Breast epithelium (tissue), 4 donors: ENCODE measurements around the gene SERPINA9. TPM values are rescaled to one million over a fixed set of nuclear protein-coding genes. Genes with fewer than 3 reads are reported as not detected.
A peak's percentile ranks its signal among the peaks of the same experiment; 100 is the strongest.

Source experiments
- DNase-seq, 2 donors: peaks; one replicate each; pipeline ENCODE4 v3.0.0-alpha.2; 2019; ENCODE audit warnings: low spot score in 2 of 2
- H3K27ac ChIP-seq, 2 donors: fragments of 200-600 bp; sonication (generic) in 1 of 2; one replicate each; pipeline ENCODE4 v1.5.1; 2016 to 2019; ENCODE audit warnings: mild to moderate bottlenecking in 1 of 2
- H3K27me3 ChIP-seq, 2 donors: fragments of 200-600 bp; sonication (generic) in 1 of 2; one replicate each; pipeline versions ENCODE4 v1.5.1 to v1.6.0; 2017 to 2019; ENCODE audit warnings: control low read depth in 1 of 2, mild to moderate bottlenecking in 1 of 2
- H3K36me3 ChIP-seq: fragments of 200-600 bp; one replicate; pipeline ENCODE4 v1.5.1; 2019
- H3K4me1 ChIP-seq, 2 donors: fragments of 200-600 bp; sonication (generic); one replicate each; pipeline ENCODE4 v1.5.1; 2016 to 2019; ENCODE audit warnings: control low read depth in 1 of 2
- H3K4me3 ChIP-seq, 3 donors: fragments of 200-600 bp; sonication (generic); 1 replicate in 2 of 3; 2 replicates in 1 of 3; pipeline ENCODE4 v1.5.1; 2016 to 2019; ENCODE audit warnings: mild to moderate bottlenecking in 3 of 3, moderate library complexity in 2 of 3
- H3K9me3 ChIP-seq, 2 donors: fragments of 200-600 bp; sonication (generic) in 1 of 2; one replicate each; pipeline ENCODE4 v1.5.1; 2016 to 2019; ENCODE audit warnings: control low read depth in 1 of 2
- POLR2A ChIP-seq: fragments of 450-650 bp; IDR thresholded peaks from one replicate; pipeline ENCODE4 v1.6.1; 2016; ENCODE audit warnings: antibody characterized with exemption, mild to moderate bottlenecking, moderate library complexity
- POLR2AphosphoS5 ChIP-seq, 3 donors: sonication (generic); formaldehyde crosslinking; IDR thresholded peaks; one replicate each; pipeline ENCODE4 v1.6.1; 2017; ENCODE audit warnings: antibody characterized with exemption in 3 of 3
- intact Hi-C: fragments of 100-400 bp; cut with DNase I; formaldehyde crosslinking; loops from one replicate; pipeline ENCODE4 v1.15.1; 2023; ENCODE audit warnings: low total_unique reads
- total RNA-seq, 3 donors: library from RNA; depleted of rRNA; stranded (reverse); fragments of >200 nt; gene quantifications; one replicate each; pipeline ENCODE4 v1.1.0, GENCODE V29; 2016
- TF ChIP-seq, protein P1 (sequence below), 3 donors: fragments of 450-650 bp; IDR thresholded peaks; one replicate each; pipeline ENCODE4 v1.5.1; 2016 to 2017; ENCODE audit warnings: antibody characterized with exemption in 3 of 3, mild to moderate bottlenecking in 3 of 3, moderate library complexity in 3 of 3

Gene SERPINA9
- total RNA-seq, 3 donors from 2014 or later, result not detected

DNA sequence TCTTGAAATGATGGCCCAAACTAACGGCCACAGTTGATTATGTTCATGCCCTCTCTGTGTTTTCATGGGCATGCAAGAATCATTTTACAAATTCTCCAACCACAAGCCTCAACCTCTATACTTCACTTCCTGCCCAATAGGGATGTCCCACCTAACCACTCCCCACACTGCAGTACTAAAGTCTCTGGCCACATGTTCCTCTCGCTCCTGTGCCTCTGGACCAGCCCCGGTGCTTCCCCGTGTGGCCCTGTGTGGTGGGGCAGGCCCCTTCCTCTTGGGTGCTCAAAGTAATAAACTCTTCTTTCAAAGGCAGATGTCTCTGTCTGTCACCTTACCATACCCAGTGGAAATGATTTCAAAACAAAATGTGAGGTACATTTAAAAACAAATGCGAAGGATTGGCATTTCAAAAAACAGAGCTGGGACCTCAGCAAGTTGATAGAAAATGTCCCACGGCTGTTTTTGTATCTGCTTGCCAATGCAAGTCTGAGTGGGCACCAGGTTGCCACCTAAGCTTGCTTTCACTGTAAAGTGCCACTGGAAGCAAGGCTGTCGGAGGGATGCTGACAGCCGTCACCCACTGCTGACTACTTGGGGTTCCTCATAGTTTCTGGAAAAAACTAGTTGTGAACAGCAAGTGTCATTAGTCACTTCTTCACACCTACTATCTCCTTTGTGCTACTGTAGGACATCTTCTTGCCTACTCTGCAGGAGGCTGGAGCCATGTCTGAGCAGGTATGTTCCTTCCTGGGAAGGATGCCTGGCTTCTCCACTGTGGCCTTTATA is 15.2 kb downstream of the SERPINA9 start:
- no peaks in the 10 kb centered on the region for H3K4me1 ChIP-seq
- H3K9me3 ChIP-seq, result peaks cover 23 to 52% of the 10 kb centered on the region in 2 donors
- no peaks in the 10 kb centered on the region for H3K27me3 ChIP-seq
- no peak overlapping the region for H3K27ac ChIP-seq
- intact Hi-C loops, result no loop called here
- TF ChIP-seq POLR2AphosphoS5 (IDR thresholded peaks at IDR 0.05), result no peak
- TF ChIP-seq, protein P1, sequence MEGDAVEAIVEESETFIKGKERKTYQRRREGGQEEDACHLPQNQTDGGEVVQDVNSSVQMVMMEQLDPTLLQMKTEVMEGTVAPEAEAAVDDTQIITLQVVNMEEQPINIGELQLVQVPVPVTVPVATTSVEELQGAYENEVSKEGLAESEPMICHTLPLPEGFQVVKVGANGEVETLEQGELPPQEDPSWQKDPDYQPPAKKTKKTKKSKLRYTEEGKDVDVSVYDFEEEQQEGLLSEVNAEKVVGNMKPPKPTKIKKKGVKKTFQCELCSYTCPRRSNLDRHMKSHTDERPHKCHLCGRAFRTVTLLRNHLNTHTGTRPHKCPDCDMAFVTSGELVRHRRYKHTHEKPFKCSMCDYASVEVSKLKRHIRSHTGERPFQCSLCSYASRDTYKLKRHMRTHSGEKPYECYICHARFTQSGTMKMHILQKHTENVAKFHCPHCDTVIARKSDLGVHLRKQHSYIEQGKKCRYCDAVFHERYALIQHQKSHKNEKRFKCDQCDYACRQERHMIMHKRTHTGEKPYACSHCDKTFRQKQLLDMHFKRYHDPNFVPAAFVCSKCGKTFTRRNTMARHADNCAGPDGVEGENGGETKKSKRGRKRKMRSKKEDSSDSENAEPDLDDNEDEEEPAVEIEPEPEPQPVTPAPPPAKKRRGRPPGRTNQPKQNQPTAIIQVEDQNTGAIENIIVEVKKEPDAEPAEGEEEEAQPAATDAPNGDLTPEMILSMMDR (IDR thresholded peaks at IDR 0.05), result no peak
- TF ChIP-seq POLR2A, result no peak
- peak in 1 of 2 donors; percentile 2 for DNase-seq
- no peak overlapping the region for H3K4me3 ChIP-seq
- H3K36me3 ChIP-seq, result no peaks in the 10 kb centered on the region

- intact Hi-C loops, result no loop called here
- peaks cover 8 to 31% of the 10 kb centered on the region in 2 donors for H3K9me3 ChIP-seq
- TF ChIP-seq, protein P1 (IDR thresholded peaks at IDR 0.05), result no peak
- TF ChIP-seq POLR2A (no peak), POLR2AphosphoS5 (IDR thresholded peaks at IDR 0.05) (no peak)
- no peak overlapping the region for H3K4me3 ChIP-seq
- no peak overlapping the region for H3K27ac ChIP-seq
- H3K4me1 ChIP-seq, result no peaks in the 10 kb centered on the region
- DNase-seq, result peak in 1 of 2 donors; percentile 10
- no peaks in the 10 kb centered on the region for H3K36me3 ChIP-seq
- no peaks in the 10 kb centered on the region for H3K27me3 ChIP-seq
Measured at GRCh38 chr14:94458558-94459205, 17.3 kb downstream of the SERPINA9 start.

- H3K27me3 ChIP-seq, result no peaks in the 10 kb centered on the region
- H3K9me3 ChIP-seq, result peaks cover 8 to 29% of the 10 kb centered on the region in 2 donors
- TF ChIP-seq, protein P1 (IDR thresholded peaks at IDR 0.05), result no peak
- no peak for TF ChIP-seq POLR2AphosphoS5 (IDR thresholded peaks at IDR 0.05)
- no peak for TF ChIP-seq POLR2A
- H3K4me1 ChIP-seq, result no peaks in the 10 kb centered on the region
- no peaks in the 10 kb centered on the region for H3K36me3 ChIP-seq
- H3K27ac ChIP-seq, result no peak overlapping the region
- no peak for DNase-seq
- intact Hi-C loops, result no loop called here
- H3K4me3 ChIP-seq, result no peak overlapping the region
Measured at GRCh38 chr14:94458096-94458495, 17.9 kb downstream of the SERPINA9 start.

DNA sequence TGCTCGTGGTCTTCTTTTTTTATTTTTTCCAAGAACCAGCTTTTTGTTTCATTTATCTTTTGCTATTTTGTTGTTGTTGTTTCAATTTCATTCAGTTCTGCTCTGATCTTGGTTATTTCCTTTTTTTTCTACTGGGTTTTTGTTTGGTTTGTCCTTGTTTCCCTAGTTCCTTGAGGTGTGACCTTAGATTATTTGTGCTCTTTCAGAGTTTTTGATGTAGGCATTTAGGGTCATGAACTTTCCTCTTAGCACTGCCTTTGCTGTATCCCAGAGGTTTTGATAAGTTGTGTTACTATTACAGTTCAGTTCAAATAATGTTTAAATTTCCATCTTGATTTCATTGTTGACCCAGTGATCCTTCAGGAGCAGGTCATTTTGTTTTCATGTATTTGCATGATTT is 20.1 kb downstream of the SERPINA9 start:
- no peaks in the 10 kb centered on the region for H3K4me1 ChIP-seq
- DNase-seq, result no peak
- TF ChIP-seq POLR2AphosphoS5 (IDR thresholded peaks at IDR 0.05) (no peak), POLR2A (no peak)
- TF ChIP-seq, protein P1 (IDR thresholded peaks at IDR 0.05), result no peak
- H3K4me3 ChIP-seq, result no peak overlapping the region
- no peak overlapping the region for H3K27ac ChIP-seq
- intact Hi-C loops, result no loop called here
- H3K36me3 ChIP-seq, result no peaks in the 10 kb centered on the region
- H3K9me3 ChIP-seq, result peaks cover 8 to 29% of the 10 kb centered on the region in 2 donors
- no peaks in the 10 kb centered on the region for H3K27me3 ChIP-seq

- Histone ChIP-seq H3K9me3 (peaks cover 0 to 8% of the 10 kb centered on the region in 2 donors), H3K27me3 (no peaks in the 10 kb centered on the region), H3K4me1 (no peaks in the 10 kb centered on the region), H3K36me3 (no peaks in the 10 kb centered on the region), H3K4me3 (no peak overlapping the region), H3K27ac (no peak overlapping the region)
- intact Hi-C loops, result no loop called here
- TF ChIP-seq, protein P1 (IDR thresholded peaks at IDR 0.05), result no peak
- TF ChIP-seq POLR2AphosphoS5 (IDR thresholded peaks at IDR 0.05), result no peak
- DNase-seq, result no peak
Measured at GRCh38 chr14:94451826-94452225, 24.2 kb downstream of the SERPINA9 start.
